ENCODE results near the gene SEMA4B.

Gene SEMA4B

DNA sequence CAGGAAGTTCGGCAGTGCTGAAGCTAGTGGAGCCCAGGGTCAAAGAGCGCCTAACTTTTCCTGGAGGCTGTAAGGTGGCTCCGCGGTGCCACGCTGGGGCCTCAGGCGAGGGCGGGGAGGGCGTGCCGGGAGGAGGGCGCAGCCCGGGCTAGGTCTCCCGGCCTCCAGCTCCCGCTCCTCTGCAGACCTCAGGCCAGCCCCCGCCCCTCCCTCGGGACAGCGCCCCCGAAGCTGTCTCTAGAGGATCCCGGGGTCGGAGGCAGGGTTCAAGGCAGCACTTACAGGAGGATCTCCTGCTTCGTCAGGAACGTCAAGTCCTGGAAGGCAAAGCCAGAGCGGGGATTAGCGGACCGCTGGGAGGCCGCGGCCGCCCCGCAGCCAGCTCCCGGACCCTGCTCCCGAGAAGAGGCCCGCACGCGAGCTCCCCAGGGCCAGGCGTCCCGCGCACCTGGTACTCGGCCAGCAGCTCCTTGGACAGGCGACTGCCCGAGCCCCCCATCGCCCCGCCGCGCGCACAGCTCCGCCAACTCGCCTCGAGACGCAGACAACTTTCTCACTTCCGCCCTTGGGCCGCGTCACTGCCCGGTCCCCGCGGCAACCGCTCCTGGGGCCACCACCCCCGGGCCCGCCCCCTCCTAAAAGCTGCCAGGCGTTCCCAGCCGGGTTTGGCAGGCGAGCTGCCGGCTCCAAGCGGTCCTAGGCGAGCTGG is 32.4 kb downstream of the SEMA4B start, which contains the start of gene CIB1:
Gene CIB1, minus strand, starts transcription at position 555 of the 709 bp plus-strand sequence. Its CDS starts 56 bp downstream, at position 499.
- Histone ChIP-seq H3K4me1 (ENCODE audit: control insufficient read depth, low read length) (peaks cover 35% of the 10 kb centered on the region), H3K27me3 (ENCODE audit: control insufficient read depth, low read length) (no peaks in the 10 kb centered on the region), H3F3A (ENCODE audit: control insufficient read depth, insufficient read depth) (0 out of 2 replicates have a peak, but pooled peaks cover 2% of the 10 kb centered on the region), H3K36me3 (ENCODE audit: control insufficient read depth, low read length) (peaks cover 45% of the 10 kb centered on the region), H3K79me2 (ENCODE audit: control insufficient read depth, low read length) (peaks cover 29% of the 10 kb centered on the region), H3K27ac (ENCODE audit: low read depth, low read length) (peak within 1 kb of the TSS; percentile 43), H3K9me3 (ENCODE audit: control insufficient read depth, insufficient read depth, low read length) (no peaks in the 10 kb centered on the region), H3K9me2 (replicated peaks; ENCODE audit: control insufficient read depth, low read length) (no peaks in the 10 kb centered on the region), H3K4me3 (ENCODE audit: low read length) (peak within 1 kb of the TSS; percentile 96), H3K4me2 (ENCODE audit: low read length) (peak within 1 kb of the TSS; percentile 100), H4K20me1 (ENCODE audit: control insufficient read depth, insufficient read depth, low read depth, low read length) (no peaks in the 10 kb centered on the region)
- TF ChIP-seq EZH2phosphoT487 (IDR thresholded peaks at IDR 0.05; ENCODE audit: borderline replicate concordance, low read length) = no peak
- TF ChIP-seq, protein P1, sequence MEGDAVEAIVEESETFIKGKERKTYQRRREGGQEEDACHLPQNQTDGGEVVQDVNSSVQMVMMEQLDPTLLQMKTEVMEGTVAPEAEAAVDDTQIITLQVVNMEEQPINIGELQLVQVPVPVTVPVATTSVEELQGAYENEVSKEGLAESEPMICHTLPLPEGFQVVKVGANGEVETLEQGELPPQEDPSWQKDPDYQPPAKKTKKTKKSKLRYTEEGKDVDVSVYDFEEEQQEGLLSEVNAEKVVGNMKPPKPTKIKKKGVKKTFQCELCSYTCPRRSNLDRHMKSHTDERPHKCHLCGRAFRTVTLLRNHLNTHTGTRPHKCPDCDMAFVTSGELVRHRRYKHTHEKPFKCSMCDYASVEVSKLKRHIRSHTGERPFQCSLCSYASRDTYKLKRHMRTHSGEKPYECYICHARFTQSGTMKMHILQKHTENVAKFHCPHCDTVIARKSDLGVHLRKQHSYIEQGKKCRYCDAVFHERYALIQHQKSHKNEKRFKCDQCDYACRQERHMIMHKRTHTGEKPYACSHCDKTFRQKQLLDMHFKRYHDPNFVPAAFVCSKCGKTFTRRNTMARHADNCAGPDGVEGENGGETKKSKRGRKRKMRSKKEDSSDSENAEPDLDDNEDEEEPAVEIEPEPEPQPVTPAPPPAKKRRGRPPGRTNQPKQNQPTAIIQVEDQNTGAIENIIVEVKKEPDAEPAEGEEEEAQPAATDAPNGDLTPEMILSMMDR (IDR thresholded peaks at IDR 0.05; ENCODE audit: low read depth, low read length, poor library complexity, severe bottlenecking) = peak; percentile 7

DNA sequence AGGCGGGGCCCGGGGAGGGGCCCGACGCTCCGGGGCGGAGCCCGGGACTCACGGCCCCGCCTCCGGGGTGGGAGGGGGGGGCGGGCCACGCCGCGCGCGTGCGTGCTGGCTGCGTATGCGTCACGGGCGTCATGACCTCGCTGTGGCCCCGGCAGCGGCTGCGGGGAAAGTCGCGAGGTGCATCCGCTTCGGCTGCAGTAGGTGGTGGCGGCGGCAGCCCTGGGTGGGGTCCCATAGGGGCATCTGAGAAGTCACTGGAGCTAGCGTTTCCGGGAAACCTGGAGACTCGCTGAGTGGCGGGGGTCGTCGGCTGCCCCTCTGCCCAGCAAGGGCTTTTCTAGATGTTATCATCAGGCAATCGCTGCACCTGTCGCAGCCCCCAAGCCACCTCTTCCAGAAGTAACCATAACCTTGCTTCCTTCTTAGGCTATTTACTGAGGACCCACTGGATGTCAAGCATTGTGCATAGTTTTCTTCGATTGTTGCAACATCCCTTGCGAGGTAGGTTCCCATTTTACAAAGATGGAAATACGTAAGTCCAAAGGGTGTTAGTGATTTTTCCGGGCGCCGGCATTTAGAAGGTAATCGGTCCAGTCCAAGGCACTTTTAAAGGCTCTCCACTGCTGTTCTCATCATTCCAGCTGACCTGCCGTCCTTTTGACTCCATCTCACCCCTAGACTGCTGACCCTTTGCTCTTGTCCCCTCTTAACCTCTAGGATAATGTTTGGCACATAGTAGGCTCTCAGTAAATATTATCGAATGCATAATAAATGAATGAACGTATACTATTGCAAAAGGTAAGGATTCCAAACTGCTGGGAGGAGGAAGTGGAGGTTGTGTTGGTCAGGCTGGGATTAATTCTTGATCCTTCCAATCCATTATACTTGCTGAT is 33.2 kb downstream of the SEMA4B start, which contains the start of gene GDPGP1:
Gene GDPGP1, plus strand, starts transcription at position 114 of the 893 bp plus-strand sequence. CDS start 6,700 bp downstream, outside the sequence.
- no peaks in the 10 kb centered on the region for H4K20me1 ChIP-seq (ENCODE audit: control insufficient read depth, insufficient read depth, low read depth, low read length)
- H3K27ac ChIP-seq (ENCODE audit: low read depth, low read length) = peak within 1 kb of the TSS; percentile 43
- peaks cover 35% of the 10 kb centered on the region for H3K4me1 ChIP-seq (ENCODE audit: control insufficient read depth, low read length)
- TF ChIP-seq, protein P1 (IDR thresholded peaks at IDR 0.05; ENCODE audit: low read depth, low read length, poor library complexity, severe bottlenecking) = no peak
- TF ChIP-seq EZH2phosphoT487 (IDR thresholded peaks at IDR 0.05; ENCODE audit: borderline replicate concordance, low read length) = no peak
- 0 out of 2 replicates have a peak, but pooled peaks cover 2% of the 10 kb centered on the region for H3F3A ChIP-seq (ENCODE audit: control insufficient read depth, insufficient read depth)
- H3K79me2 ChIP-seq (ENCODE audit: control insufficient read depth, low read length) = peaks cover 29% of the 10 kb centered on the region
- no peaks in the 10 kb centered on the region for H3K9me3 ChIP-seq (ENCODE audit: control insufficient read depth, insufficient read depth, low read length)
- no peaks in the 10 kb centered on the region for H3K27me3 ChIP-seq (ENCODE audit: control insufficient read depth, low read length)
- H3K9me2 ChIP-seq (replicated peaks; ENCODE audit: control insufficient read depth, low read length) = no peaks in the 10 kb centered on the region
- H3K4me3 ChIP-seq (ENCODE audit: low read length) = peak within 1 kb of the TSS; percentile 96
- peak within 1 kb of the TSS; percentile 100 for H3K4me2 ChIP-seq (ENCODE audit: low read length)
- peaks cover 40% of the 10 kb centered on the region for H3K36me3 ChIP-seq (ENCODE audit: control insufficient read depth, low read length)

DNA sequence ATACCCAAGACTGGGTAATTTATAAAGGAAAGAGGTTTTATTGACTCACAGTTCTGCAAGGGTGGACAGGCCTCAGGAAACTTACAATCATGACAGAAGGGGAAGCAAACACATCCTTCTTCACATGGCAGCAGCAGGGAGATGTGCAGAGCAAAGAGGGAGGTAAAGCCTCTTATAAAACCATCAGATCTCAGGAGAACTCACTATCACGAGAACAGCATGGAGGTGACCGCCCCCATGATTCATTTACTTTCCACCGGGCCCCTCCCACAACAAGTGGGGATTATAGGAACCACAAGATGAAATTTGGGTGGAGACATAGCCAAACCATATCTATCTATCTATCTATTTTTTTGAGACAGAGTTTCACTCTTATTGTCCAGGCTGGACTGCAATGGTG is 38.2 kb downstream of the SEMA4B start:
- H3K27ac ChIP-seq (ENCODE audit: low read depth, low read length) = no peak overlapping the region
- TF ChIP-seq, protein P1 (IDR thresholded peaks at IDR 0.05; ENCODE audit: low read depth, low read length, poor library complexity, severe bottlenecking) = no peak
- TF ChIP-seq EZH2phosphoT487 (IDR thresholded peaks at IDR 0.05; ENCODE audit: borderline replicate concordance, low read length) = no peak
- H3K9me3 ChIP-seq (ENCODE audit: control insufficient read depth, insufficient read depth, low read length) = no peaks in the 10 kb centered on the region
- H3K27me3 ChIP-seq (ENCODE audit: control insufficient read depth, low read length) = no peaks in the 10 kb centered on the region
- H3K79me2 ChIP-seq (ENCODE audit: control insufficient read depth, low read length) = peaks cover 4% of the 10 kb centered on the region
- H3F3A ChIP-seq (ENCODE audit: control insufficient read depth, insufficient read depth) = no peaks in the 10 kb centered on the region
- H4K20me1 ChIP-seq (ENCODE audit: control insufficient read depth, insufficient read depth, low read depth, low read length) = no peaks in the 10 kb centered on the region
- peaks cover 8% of the 10 kb centered on the region for H3K36me3 ChIP-seq (ENCODE audit: control insufficient read depth, low read length)
- peaks cover 7% of the 10 kb centered on the region for H3K4me1 ChIP-seq (ENCODE audit: control insufficient read depth, low read length)
- H3K4me3 ChIP-seq (ENCODE audit: low read length) = no peak overlapping the region
- H3K4me2 ChIP-seq (ENCODE audit: low read length) = no peak overlapping the region
- H3K9me2 ChIP-seq (replicated peaks; ENCODE audit: control insufficient read depth, low read length) = no peaks in the 10 kb centered on the region
